GM12864 (cell line): ENCODE measurements around the gene SIRT3.

Experiments
- DNase-seq: peaks from one replicate; pipeline ENCODE4 v3.0.0-alpha.2; 2011; ENCODE audit warnings: low read depth
- H3K4me3 ChIP-seq: 2 replicates; pipeline ENCODE4 v1.5.1; 2011; ENCODE audit warnings: mild to moderate bottlenecking, low read depth, low read length, control low read depth
- CTCF ChIP-seq: IDR thresholded peaks from 2 replicates; pipeline ENCODE4 v1.5.1; 2011; ENCODE audit warnings: low read depth, mild to moderate bottlenecking, moderate library complexity, low read length, control low read depth, inconsistent platforms; ENCODE audit errors: missing control alignments

SIRT3 gene

GRCh38 chr11:252666-253065, 16.5 kb upstream of the SIRT3 start:
- no peak for TF ChIP-seq CTCF
- DNase-seq: no peak
- H3K4me3 ChIP-seq: no peak overlapping the region

- no peak overlapping the region for H3K4me3 ChIP-seq
- no peak for DNase-seq
- TF ChIP-seq CTCF: no peak
These were observed 15.4 kb upstream of the SIRT3 start for GRCh38 chr11:251550-251949.

GRCh38 chr11:250740-251299, 14.7 kb upstream of the SIRT3 start:
- DNase-seq: no peak
- peak; percentile 77 for TF ChIP-seq CTCF
- H3K4me3 ChIP-seq: no peak overlapping the region

GRCh38 chr11:250274-250673, 14.1 kb upstream of the SIRT3 start:
- DNase-seq: no peak
- no peak overlapping the region for H3K4me3 ChIP-seq
- TF ChIP-seq CTCF: no peak

- TF ChIP-seq CTCF: no peak
These were observed 12.9 kb upstream of the SIRT3 start for GRCh38 chr11:249062-249461.

GRCh38 chr11:244376-244775, 8.2 kb upstream of the SIRT3 start:
- no peak for TF ChIP-seq CTCF
- DNase-seq: no peak
- no peak overlapping the region for H3K4me3 ChIP-seq

More at GRCh38 chr11:249062-249461, 12.9 kb upstream of the SIRT3 start:
- no peak for DNase-seq
- no peak overlapping the region for H3K4me3 ChIP-seq

- DNase-seq: no peak
- H3K4me3 ChIP-seq: no peak overlapping the region
- TF ChIP-seq CTCF: no peak
These were observed 5.5 kb upstream of the SIRT3 start for GRCh38 chr11:241634-242033.
